ENCODE measurements around the gene MLN. TPM values are rescaled to one million over a fixed set of nuclear protein-coding genes. Genes with fewer than 3 reads are reported as not detected.

The MLN gene
- total and polyA plus RNA-seq, 8 donors: not detected

DNA sequence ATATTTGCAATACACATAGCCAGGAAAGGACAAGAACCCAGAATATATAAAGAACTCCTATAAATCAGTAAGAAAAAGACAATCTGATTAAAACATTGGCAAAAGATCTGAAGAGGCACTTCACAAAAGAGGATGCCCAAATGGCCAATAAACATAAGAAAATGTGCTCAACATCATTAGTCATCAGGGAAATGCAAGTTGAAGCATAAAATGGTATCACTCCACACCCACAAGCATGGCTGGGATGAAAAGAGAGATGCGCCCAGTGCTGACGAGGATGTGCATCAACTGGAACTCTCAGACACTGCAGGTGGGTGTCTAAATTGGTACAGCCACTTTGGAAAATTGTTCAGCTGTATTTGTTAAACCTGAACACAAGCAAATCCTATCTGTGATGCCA is 42.4 kb upstream of the MLN start:
- WGBS, 5 donors: 82 to 94% (median 83%) methylated on average over 2 of the region's 2 CpGs
- intact Hi-C loops (cut with DNase I; ENCODE audit: low total_unique reads): no loop called here

DNA sequence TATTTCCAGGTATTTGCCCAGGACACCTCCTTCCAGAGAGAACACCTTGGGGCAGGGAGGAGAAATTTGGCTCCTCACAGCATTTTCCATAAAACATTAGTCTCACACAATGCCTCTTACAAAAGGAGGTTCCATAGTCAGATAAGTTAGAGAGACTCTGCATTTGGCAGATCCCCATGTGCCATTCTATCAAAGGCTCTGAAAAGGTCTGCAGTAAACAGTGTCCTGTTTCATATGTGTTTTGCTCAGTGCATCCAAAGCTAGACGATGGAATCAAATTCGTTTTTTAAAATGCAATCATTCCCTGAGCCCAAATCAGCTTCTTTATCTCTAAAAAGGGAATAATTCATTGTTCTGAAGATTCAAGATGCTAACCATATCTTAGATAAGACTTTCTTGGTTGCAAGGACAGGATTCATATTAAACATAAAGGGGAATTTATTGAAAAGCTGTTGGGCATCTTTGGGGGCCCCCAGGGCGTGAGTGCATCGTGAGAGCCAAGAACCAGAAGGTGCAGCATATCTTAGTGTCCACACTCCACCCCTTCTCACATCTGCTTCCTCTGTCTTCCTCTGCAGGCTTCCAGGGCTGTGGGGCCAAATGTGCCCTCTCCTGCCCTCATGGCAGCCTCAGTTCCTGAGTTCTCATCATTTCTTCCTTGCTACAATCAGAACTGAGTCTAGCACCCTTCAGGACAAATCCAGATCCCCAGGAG is 41.4 kb upstream of the MLN start:
- Histone ChIP-seq H3K4me1 (peaks cover 0 to 7% (median 6%) of the 10 kb centered on the region in 4 donors), H3K9me3 (no peaks in the 10 kb centered on the region), H3K27me3 (no peaks in the 10 kb centered on the region), H3K4me3 (no peak overlapping the region), H3K27ac (no peak overlapping the region), H3K36me3 (no peaks in the 10 kb centered on the region)
- intact Hi-C loops (cut with DNase I; ENCODE audit: low total_unique reads): no loop called here
- 51 to 71% (median 64%) methylated on average over 4 of the region's 4 CpGs for WGBS, 5 donors
- DNase-seq: no peak
- TF ChIP-seq POLR2A (IDR thresholded peaks at IDR 0.05) (no peak), POLR2AphosphoS5 (IDR thresholded peaks at IDR 0.05) (no peak), EP300 (IDR thresholded peaks at IDR 0.05) (no peak)
- TF ChIP-seq, protein P1, sequence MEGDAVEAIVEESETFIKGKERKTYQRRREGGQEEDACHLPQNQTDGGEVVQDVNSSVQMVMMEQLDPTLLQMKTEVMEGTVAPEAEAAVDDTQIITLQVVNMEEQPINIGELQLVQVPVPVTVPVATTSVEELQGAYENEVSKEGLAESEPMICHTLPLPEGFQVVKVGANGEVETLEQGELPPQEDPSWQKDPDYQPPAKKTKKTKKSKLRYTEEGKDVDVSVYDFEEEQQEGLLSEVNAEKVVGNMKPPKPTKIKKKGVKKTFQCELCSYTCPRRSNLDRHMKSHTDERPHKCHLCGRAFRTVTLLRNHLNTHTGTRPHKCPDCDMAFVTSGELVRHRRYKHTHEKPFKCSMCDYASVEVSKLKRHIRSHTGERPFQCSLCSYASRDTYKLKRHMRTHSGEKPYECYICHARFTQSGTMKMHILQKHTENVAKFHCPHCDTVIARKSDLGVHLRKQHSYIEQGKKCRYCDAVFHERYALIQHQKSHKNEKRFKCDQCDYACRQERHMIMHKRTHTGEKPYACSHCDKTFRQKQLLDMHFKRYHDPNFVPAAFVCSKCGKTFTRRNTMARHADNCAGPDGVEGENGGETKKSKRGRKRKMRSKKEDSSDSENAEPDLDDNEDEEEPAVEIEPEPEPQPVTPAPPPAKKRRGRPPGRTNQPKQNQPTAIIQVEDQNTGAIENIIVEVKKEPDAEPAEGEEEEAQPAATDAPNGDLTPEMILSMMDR (IDR thresholded peaks at IDR 0.05): no peak

More for the DNA sequence above, 42.4 kb upstream of the MLN start:
- TF ChIP-seq POLR2A (IDR thresholded peaks at IDR 0.05): no peak
- TF ChIP-seq, protein P1 (IDR thresholded peaks at IDR 0.05): no peak
- TF ChIP-seq EP300 (IDR thresholded peaks at IDR 0.05): no peak
- TF ChIP-seq POLR2AphosphoS5 (IDR thresholded peaks at IDR 0.05): no peak
- no peak overlapping the region for H3K27ac ChIP-seq
- no peak overlapping the region for H3K4me3 ChIP-seq
- peaks cover 0 to 8% (median 0%) of the 10 kb centered on the region in 3 donors for H3K27me3 ChIP-seq
- no peaks in the 10 kb centered on the region for H3K4me1 ChIP-seq
- H3K9me3 ChIP-seq: no peaks in the 10 kb centered on the region
- DNase-seq: no peak
- H3K36me3 ChIP-seq: no peaks in the 10 kb centered on the region

DNA sequence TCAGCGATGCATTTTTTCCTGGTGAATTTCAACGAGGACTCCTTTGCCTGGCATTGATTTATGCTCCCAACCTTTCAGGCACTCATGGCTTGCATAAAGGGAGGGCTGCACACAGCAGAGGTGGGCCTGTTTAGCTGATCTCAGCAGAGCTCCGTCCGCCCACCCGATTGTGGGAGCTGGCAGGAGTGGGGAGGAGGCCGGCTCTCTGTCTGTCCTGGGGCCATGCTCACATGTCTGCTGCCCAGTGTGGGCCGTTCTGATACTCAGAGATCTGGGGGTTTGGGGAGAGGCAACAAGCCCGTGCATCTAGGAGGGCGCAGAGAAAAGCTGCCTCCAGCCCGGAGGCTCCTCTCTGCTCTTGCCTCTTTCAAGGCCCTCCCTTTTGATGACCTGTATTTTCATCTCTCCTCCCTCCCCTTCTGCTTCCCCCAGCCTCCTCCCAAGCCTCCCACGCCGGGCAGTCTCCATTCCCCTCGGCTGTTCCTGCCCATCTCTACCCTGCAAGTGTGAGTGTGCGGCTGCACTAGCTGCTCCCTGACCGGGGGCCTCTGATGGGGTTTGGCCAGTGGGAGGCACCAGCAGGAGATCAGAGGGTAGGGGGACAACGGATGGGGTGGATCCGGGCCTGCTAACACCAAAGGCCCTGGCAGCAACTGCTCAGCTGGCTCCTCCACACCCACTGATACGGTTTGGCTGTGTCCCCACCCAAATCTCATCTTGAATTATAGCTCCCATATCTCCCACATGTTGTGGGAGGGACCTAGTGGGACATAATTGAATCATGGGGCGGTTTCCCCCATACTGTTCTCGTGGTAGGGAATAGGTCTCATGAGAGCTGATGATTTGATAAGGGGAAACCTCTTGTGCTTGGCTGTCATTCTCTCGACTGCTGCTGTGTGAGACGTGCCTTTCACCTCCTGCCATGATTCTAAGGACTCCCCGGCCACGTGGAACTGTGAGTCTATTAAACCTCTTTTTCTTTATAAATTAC is 39.6 kb upstream of the MLN start:
- no peak overlapping the region for H3K4me3 ChIP-seq
- no peaks in the 10 kb centered on the region for H3K36me3 ChIP-seq
- H3K4me1 ChIP-seq: peaks cover 0 to 20% (median 15%) of the 10 kb centered on the region in 4 donors
- peaks cover 0 to under 1% (median 0%) of the 10 kb centered on the region in 3 donors for H3K27me3 ChIP-seq
- DNase-seq: no peak
- H3K9me3 ChIP-seq: no peaks in the 10 kb centered on the region
- TF ChIP-seq POLR2AphosphoS5 (IDR thresholded peaks at IDR 0.05) (no peak), EP300 (IDR thresholded peaks at IDR 0.05) (no peak), POLR2A (IDR thresholded peaks at IDR 0.05) (no peak)
- TF ChIP-seq, protein P1 (IDR thresholded peaks at IDR 0.05): no peak
- intact Hi-C loops (cut with DNase I; ENCODE audit: low total_unique reads): no loop called here
- H3K27ac ChIP-seq: no peak overlapping the region
- 66 to 74% (median 72%) methylated on average over 23 to 24 of the region's 24 CpGs for WGBS, 5 donors

DNA sequence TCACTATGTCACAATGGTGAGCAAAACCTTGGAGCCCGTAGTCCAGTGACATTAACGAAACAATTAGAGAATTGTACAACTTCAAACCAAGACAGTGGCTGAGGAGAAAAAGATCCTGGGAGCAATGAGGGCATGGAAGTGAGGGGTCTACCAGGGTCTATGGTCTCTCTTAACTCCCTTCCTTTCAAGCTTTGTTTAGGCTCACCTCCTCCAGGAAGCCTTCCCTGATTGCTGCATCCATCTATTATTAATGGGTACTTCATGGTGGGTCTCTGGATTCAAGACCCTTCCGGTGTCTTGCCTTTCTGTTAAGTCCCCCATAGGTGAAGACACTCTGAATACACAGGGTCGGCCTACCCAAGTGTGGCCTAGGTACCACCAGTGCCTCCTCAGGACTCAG is 38.1 kb upstream of the MLN start:
- peaks cover 0 to 23% (median 15%) of the 10 kb centered on the region in 4 donors for H3K4me1 ChIP-seq
- no peak overlapping the region for H3K27ac ChIP-seq
- H3K27me3 ChIP-seq: peaks cover 0 to 9% (median 0%) of the 10 kb centered on the region in 3 donors
- no peak for DNase-seq
- no peaks in the 10 kb centered on the region for H3K36me3 ChIP-seq
- intact Hi-C loops (cut with DNase I; ENCODE audit: low total_unique reads): no loop called here
- 93 to 99% (median 94%) methylated on average over 4 of the region's 4 CpGs for WGBS, 5 donors
- peaks cover 0 to 5% (median 0%) of the 10 kb centered on the region in 4 donors for H3K9me3 ChIP-seq
- no peak for TF ChIP-seq EP300 (IDR thresholded peaks at IDR 0.05)
- no peak for TF ChIP-seq POLR2AphosphoS5 (IDR thresholded peaks at IDR 0.05)
- TF ChIP-seq, protein P1 (IDR thresholded peaks at IDR 0.05): no peak
- TF ChIP-seq POLR2A (IDR thresholded peaks at IDR 0.05): no peak
- H3K4me3 ChIP-seq: no peak overlapping the region
